ENCODE results near the gene PIAS2. TPM values are rescaled to one million over a fixed set of nuclear protein-coding genes. Genes with fewer than 3 reads are reported as not detected.

The PIAS2 gene
- total and polyA plus RNA-seq, 7 donors: 5.5 to 66.7 (median 44.8) TPM

DNA sequence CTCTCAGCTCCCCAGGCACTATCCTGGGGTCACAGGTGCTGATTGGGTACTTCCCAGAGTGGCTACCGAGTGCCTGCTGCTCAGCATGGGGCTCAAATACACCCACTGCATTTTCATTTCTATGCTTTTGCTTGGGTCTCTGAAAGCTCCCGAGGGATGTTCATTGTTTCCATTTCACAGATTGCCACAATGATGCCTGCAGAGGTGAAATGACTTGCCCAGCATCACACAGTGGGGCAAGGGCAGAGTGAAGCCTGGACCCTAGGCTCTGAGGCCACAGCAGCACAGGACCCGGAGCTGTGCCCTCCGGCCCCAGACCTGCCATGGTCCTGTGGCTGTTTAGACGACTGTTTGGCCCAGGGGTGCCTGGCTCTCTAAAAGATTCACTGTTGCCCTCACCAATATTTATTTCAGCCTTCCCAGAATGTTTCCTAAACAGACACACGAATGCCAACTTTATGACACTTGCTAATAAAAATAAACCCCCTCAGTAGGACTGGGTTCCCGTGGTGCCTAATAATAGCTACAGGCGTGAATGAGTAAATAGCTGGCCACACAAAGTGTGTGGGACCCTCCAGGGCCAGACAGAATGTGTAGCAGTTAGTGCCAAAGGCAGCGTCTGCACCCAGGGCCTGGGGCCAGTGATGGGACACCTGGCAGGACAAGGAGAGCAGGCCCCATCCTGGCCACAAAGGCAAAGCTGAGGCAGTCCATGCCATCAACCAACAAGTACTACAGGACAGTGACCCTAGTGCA is 149.0 kb downstream of the PIAS2 start:
- ATAC-seq: peak; percentile 83 to 94 (median 92)
- Histone ChIP-seq H3K4me3 (no peak overlapping the region), H3K27me3 (ENCODE audit: insufficient read depth in 3 of 3, low read length in 2 of 3) (no peaks in the 10 kb centered on the region), H3K27ac (peak overlapping the region; percentile 87), H3K4me1 (peaks cover 28% of the 10 kb centered on the region), H3K36me3 (ENCODE audit: insufficient read depth in 1 of 2, low read depth in 1 of 2) (no peaks in the 10 kb centered on the region), H3K9me3 (no peaks in the 10 kb centered on the region)
- WGBS, 3 donors: 26 to 45% (median 32%) methylated on average over 9 of the region's 9 CpGs
- intact Hi-C loops (cut with DNase I): no loop called here
- TF ChIP-seq, protein P1, sequence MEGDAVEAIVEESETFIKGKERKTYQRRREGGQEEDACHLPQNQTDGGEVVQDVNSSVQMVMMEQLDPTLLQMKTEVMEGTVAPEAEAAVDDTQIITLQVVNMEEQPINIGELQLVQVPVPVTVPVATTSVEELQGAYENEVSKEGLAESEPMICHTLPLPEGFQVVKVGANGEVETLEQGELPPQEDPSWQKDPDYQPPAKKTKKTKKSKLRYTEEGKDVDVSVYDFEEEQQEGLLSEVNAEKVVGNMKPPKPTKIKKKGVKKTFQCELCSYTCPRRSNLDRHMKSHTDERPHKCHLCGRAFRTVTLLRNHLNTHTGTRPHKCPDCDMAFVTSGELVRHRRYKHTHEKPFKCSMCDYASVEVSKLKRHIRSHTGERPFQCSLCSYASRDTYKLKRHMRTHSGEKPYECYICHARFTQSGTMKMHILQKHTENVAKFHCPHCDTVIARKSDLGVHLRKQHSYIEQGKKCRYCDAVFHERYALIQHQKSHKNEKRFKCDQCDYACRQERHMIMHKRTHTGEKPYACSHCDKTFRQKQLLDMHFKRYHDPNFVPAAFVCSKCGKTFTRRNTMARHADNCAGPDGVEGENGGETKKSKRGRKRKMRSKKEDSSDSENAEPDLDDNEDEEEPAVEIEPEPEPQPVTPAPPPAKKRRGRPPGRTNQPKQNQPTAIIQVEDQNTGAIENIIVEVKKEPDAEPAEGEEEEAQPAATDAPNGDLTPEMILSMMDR (IDR thresholded peaks at IDR 0.05): no peak
- no peak for DNase-seq

DNA sequence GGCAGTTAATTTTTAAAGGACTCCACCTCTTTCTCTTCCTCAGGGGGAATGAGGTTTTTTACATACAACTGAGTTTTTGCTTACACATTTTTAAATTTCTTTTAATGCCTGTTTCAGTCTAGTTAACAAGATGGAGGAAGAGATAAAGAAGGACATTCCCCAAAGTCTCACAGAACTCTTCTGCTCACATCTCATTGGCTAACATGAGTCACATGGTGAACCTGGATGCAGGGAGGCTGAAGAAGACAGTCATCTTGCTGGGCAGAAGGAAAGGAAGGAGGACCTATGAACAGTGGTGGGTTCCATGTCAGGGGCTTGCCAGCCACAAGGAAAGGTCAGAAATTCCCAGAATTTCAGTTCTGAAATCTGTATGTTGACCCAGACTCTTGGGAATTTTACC is 150.1 kb downstream of the PIAS2 start:
- DNase-seq (no peak), ATAC-seq (no peak)
- peak overlapping the region; percentile 16 for H3K27ac ChIP-seq
- H3K27me3 ChIP-seq (ENCODE audit: insufficient read depth in 3 of 3, low read length in 2 of 3): no peaks in the 10 kb centered on the region
- no peaks in the 10 kb centered on the region for H3K36me3 ChIP-seq (ENCODE audit: insufficient read depth in 1 of 2, low read depth in 1 of 2)
- no peak overlapping the region for H3K4me3 ChIP-seq
- H3K4me1 ChIP-seq: peaks cover 20% of the 10 kb centered on the region
- no peaks in the 10 kb centered on the region for H3K9me3 ChIP-seq
- intact Hi-C loops (cut with DNase I): no loop called here
- TF ChIP-seq, protein P1 (IDR thresholded peaks at IDR 0.05): no peak

DNA sequence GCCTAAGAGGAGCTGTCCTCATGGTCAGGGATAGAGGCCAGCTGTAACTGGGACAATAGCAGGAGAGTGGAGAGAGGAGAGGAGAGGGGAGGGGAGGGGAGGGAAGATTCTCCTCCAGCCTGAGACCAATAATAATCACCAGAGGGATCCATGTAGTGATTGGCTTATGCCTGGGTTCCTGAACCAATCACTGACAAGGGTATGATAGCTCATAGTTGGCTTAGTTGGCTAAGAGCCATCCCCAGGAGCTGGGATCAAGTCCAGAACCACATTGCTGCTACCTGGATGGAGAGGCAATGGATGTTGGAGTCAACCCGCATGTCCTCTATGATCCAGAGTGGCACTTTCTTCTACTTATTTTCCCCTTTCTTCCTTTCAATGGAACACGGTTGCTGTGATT is 152.7 kb downstream of the PIAS2 start:
- no peak for DNase-seq
- TF ChIP-seq, protein P1 (IDR thresholded peaks at IDR 0.05): no peak
- no peak overlapping the region for H3K4me3 ChIP-seq
- intact Hi-C loops (cut with DNase I): no loop called here
- H3K9me3 ChIP-seq: no peaks in the 10 kb centered on the region
- peaks cover 26% of the 10 kb centered on the region for H3K4me1 ChIP-seq
- WGBS, 3 donors: 83 to 98% (median 93%) methylated on average over 2 of the region's 2 CpGs
- ATAC-seq: no peak
- no peaks in the 10 kb centered on the region for H3K36me3 ChIP-seq (ENCODE audit: insufficient read depth in 1 of 2, low read depth in 1 of 2)
- no peaks in the 10 kb centered on the region for H3K27me3 ChIP-seq (ENCODE audit: insufficient read depth in 3 of 3, low read length in 2 of 3)
- no peak overlapping the region for H3K27ac ChIP-seq

DNA sequence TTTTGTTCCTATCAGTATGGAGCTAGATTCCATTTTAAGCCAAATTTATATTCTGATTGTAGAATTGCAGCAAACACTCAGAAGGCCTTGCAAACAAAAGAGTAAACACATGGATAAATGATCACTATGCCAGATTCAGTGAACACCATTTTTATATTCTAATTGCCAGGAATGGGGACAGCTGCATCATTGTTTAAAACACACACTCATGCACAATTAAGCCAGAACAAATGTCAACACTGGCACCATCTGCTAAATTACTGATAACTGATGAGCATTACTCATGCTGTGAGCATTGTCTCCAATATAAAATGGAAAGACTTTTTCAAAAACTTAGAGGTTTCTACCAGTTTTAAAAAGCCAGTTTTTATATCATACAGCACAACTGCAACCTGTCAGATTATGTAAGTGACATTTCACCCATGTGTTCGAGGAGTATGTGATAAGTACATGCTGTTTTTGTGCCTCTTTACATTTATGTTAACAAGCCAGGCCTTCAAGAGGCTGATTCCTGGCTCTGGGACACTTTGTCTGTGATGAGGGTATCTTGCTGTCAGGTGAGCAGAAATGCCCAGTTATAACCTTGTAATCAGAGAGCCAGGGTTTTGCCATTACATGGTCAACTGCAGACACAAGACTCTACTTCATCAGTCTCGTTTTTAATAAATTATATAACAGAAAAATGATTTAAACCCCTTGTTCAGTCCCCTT is 156.1 kb downstream of the PIAS2 start:
- ATAC-seq (no peak), DNase-seq (no peak)
- Histone ChIP-seq H3K4me3 (no peak overlapping the region), H3K27ac (no peak overlapping the region), H3K9me3 (no peaks in the 10 kb centered on the region), H3K27me3 (ENCODE audit: insufficient read depth in 3 of 3, low read length in 2 of 3) (peaks cover 0 to 4% (median 0%) of the 10 kb centered on the region in 3 donors), H3K4me1 (peaks cover 10% of the 10 kb centered on the region), H3K36me3 (ENCODE audit: insufficient read depth in 1 of 2, low read depth in 1 of 2) (no peaks in the 10 kb centered on the region)
- TF ChIP-seq, protein P1 (IDR thresholded peaks at IDR 0.05): no peak
- intact Hi-C loops (cut with DNase I): no loop called here
- 39 to 62% (median 45%) methylated on average over 2 of the region's 2 CpGs for whole genome bisulfite sequencing, 3 donors
